Measurements from ENCODE around the gene CEP68.

DNA sequence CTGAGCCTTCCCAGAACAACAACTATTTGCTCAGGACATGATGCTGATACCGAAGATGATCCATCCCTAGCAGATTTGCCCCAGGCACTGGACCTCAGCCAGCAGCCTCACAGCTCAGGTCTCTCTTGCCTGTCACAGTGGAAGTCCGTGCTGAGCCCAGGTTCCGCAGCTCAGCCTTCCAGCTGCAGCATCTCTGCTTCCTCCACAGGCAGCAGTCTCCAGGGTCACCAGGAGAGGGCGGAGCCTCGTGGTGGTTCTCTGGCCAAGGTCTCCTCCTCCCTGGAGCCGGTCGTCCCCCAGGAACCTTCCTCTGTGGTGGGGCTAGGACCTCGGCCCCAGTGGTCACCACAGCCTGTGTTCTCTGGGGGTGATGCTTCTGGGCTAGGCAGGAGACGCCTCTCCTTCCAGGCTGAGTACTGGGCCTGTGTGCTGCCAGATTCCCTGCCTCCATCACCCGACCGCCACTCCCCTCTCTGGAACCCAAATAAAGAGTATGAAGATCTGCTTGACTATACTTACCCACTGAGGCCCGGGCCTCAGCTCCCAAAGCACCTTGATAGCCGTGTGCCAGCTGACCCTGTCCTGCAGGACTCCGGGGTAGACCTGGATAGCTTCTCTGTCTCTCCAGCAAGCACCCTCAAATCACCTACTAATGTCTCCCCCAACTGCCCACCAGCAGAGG, 15.4 kb downstream of the CEP68 start:
- no peak for TF ChIP-seq CTCF (IDR thresholded peaks at IDR 0.05; ENCODE audit: poor library complexity, severe bottlenecking)
- no peak for TF ChIP-seq EZH2 (IDR thresholded peaks at IDR 0.05; ENCODE audit: borderline replicate concordance, insufficient read depth, low read length, poor library complexity, severe bottlenecking)
- no peak for TF ChIP-seq POLR2AphosphoS5 (IDR thresholded peaks at IDR 0.05)

All from neural cell (in vitro differentiated cells).